Smooth muscle cell (in vitro differentiated cells): ENCODE data around the gene BRINP1. TPM values are rescaled to one million over a fixed set of nuclear protein-coding genes. Genes with fewer than 3 reads are reported as not detected.

Experiments
- DNase-seq: peaks from one replicate; lab custom pipeline; 2025; ENCODE audit not compliant: unreplicated experiment; lab: John Stamatoyannopoulos, UW
- H2AFZ ChIP-seq: fragments of 200-600 bp; sonication (generic); 2 replicates; pipeline ENCODE4 v1.6.0; 2016; ENCODE audit warnings: antibody characterized with exemption, low read depth, mild to moderate bottlenecking
- H3F3A ChIP-seq: fragments of 200-600 bp; sonication (generic); 2 replicates; pipeline ENCODE4 v1.6.0; 2017; ENCODE audit warnings: antibody characterized with exemption, low read depth
- H3K27ac ChIP-seq: fragments of 200-600 bp; sonication (generic); 2 replicates; pipeline ENCODE4 v1.5.1; 2016; ENCODE audit warnings: low read depth, mild to moderate bottlenecking
- H3K27me3 ChIP-seq: fragments of 200-600 bp; sonication (generic); 2 replicates; pipeline ENCODE4 v1.6.1; 2016; ENCODE audit warnings: low read depth, mild to moderate bottlenecking
- H3K36me3 ChIP-seq: fragments of 200-600 bp; sonication (generic); 2 replicates; pipeline ENCODE4 v1.5.1; 2016; ENCODE audit warnings: low read depth
- H3K4me1 ChIP-seq: fragments of 200-600 bp; sonication (generic); 2 replicates; pipeline ENCODE4 v1.5.1; 2016; ENCODE audit warnings: low read depth
- H3K4me2 ChIP-seq: fragments of 200-600 bp; sonication (generic); 2 replicates; pipeline ENCODE4 v1.6.0; 2016; ENCODE audit warnings: mild to moderate bottlenecking
- H3K4me3 ChIP-seq: fragments of 200-600 bp; sonication (generic); 2 replicates; pipeline ENCODE4 v1.5.1; 2016; ENCODE audit warnings: mild to moderate bottlenecking
- H3K79me2 ChIP-seq: fragments of 200-600 bp; sonication (generic); 2 replicates; pipeline ENCODE4 v1.6.0; 2016; ENCODE audit warnings: low read depth, mild to moderate bottlenecking
- H3K9ac ChIP-seq: fragments of 200-600 bp; sonication (generic); 2 replicates; pipeline ENCODE4 v1.6.0; 2016; ENCODE audit warnings: low read depth
- H3K9me3 ChIP-seq: fragments of 200-600 bp; sonication (generic); replicated peaks from 2 replicates; pipeline ENCODE4 v1.5.1; 2016; ENCODE audit warnings: low read depth
- H4K20me1 ChIP-seq: fragments of 200-600 bp; sonication (generic); 2 replicates; pipeline ENCODE4 v1.6.0; 2016; ENCODE audit warnings: low read depth
- CTCF ChIP-seq: fragments of 200-600 bp; sonication (generic); IDR thresholded peaks from 2 replicates; pipeline ENCODE4 v1.5.1; 2017; ENCODE audit warnings: borderline replicate concordance, mild to moderate bottlenecking, antibody characterized with exemption; ENCODE audit not compliant: insufficient read depth, poor library complexity, severe bottlenecking
- WGBS: methylation state at CpG from one replicate; pipeline ENCODE4 v1.1.7; 2016; ENCODE audit warnings: low lambda C conversion rate; 5-methylcytosine and 5-hydroxymethylcytosine counted together
- polyA plus RNA-seq: library from polyadenylated mRNA; unstranded; fragments of >200 nt; fragmentation: Nextera tagmentation; extraction: Ambion mirVana; gene quantifications from 2 replicates; pipeline ENCODE4 v1.2.1, GENCODE V29; 2016
- total RNA-seq: library from RNA; depleted of rRNA; stranded (reverse); fragments of >200 nt; gene quantifications from 2 replicates; pipeline ENCODE4 v1.2.3, GENCODE V29; 2014

Gene BRINP1
- total and polyA plus RNA-seq, 2 experiments from 2014 or later: 0.19 to 0.45 TPM

- Histone ChIP-seq H3K27ac (no peak overlapping the region), H3F3A (no peaks in the 10 kb centered on the region), H3K9ac (no peak overlapping the region), H2AFZ (no peak overlapping the region), H3K79me2 (no peaks in the 10 kb centered on the region), H4K20me1 (no peaks in the 10 kb centered on the region), H3K4me2 (no peak overlapping the region), H3K9me3 (no peaks in the 10 kb centered on the region), H3K27me3 (peaks cover 3% of the 10 kb centered on the region), H3K4me1 (no peaks in the 10 kb centered on the region), H3K4me3 (no peak overlapping the region), H3K36me3 (no peaks in the 10 kb centered on the region)
- WGBS: 65% methylated on average over 4 of the region's 4 CpGs
- DNase-seq: no peak
- TF ChIP-seq CTCF: no peak
These were observed 43.2 kb upstream of the BRINP1 start for GRCh38 chr9:119412399-119412798.

GRCh38 chr9:119409552-119409951 lies 40.3 kb upstream of the BRINP1 start:
- Histone ChIP-seq H3F3A (no peaks in the 10 kb centered on the region), H4K20me1 (no peaks in the 10 kb centered on the region), H2AFZ (no peak overlapping the region), H3K9ac (no peak overlapping the region), H3K27ac (no peak overlapping the region), H3K9me3 (no peaks in the 10 kb centered on the region), H3K79me2 (no peaks in the 10 kb centered on the region), H3K27me3 (no peaks in the 10 kb centered on the region), H3K4me2 (no peak overlapping the region), H3K4me3 (no peak overlapping the region), H3K4me1 (no peaks in the 10 kb centered on the region), H3K36me3 (no peaks in the 10 kb centered on the region)
- WGBS: 91% methylated on average over 3 of the region's 3 CpGs
- DNase-seq: no peak
- TF ChIP-seq CTCF: no peak

- no peak for DNase-seq
- H3K4me2 ChIP-seq: no peak overlapping the region
- H3K27ac ChIP-seq: no peak overlapping the region
- no peaks in the 10 kb centered on the region for H3K27me3 ChIP-seq
- H3K4me1 ChIP-seq: no peaks in the 10 kb centered on the region
- 70% methylated on average over 2 of the region's 2 CpGs for WGBS
- H4K20me1 ChIP-seq: no peaks in the 10 kb centered on the region
- H3K9ac ChIP-seq: no peak overlapping the region
- no peaks in the 10 kb centered on the region for H3K79me2 ChIP-seq
- H3K9me3 ChIP-seq: no peaks in the 10 kb centered on the region
- H2AFZ ChIP-seq: no peak overlapping the region
- no peak overlapping the region for H3K4me3 ChIP-seq
- no peaks in the 10 kb centered on the region for H3K36me3 ChIP-seq
- no peak for TF ChIP-seq CTCF
- H3F3A ChIP-seq: no peaks in the 10 kb centered on the region
These were observed 31.4 kb upstream of the BRINP1 start for GRCh38 chr9:119400606-119401005.

GRCh38 chr9:119398350-119398749 lies 29.1 kb upstream of the BRINP1 start:
- no peak overlapping the region for H3K4me3 ChIP-seq
- no peaks in the 10 kb centered on the region for H3K79me2 ChIP-seq
- no peak overlapping the region for H2AFZ ChIP-seq
- no peak for DNase-seq
- H4K20me1 ChIP-seq: no peaks in the 10 kb centered on the region
- H3K27ac ChIP-seq: no peak overlapping the region
- no peaks in the 10 kb centered on the region for H3K9me3 ChIP-seq
- no peak overlapping the region for H3K9ac ChIP-seq
- no peaks in the 10 kb centered on the region for H3F3A ChIP-seq
- no peaks in the 10 kb centered on the region for H3K27me3 ChIP-seq
- no peak overlapping the region for H3K4me2 ChIP-seq
- no peaks in the 10 kb centered on the region for H3K4me1 ChIP-seq
- no peaks in the 10 kb centered on the region for H3K36me3 ChIP-seq
- TF ChIP-seq CTCF: no peak
- WGBS: 72% methylated on average over 2 of the region's 2 CpGs
